Hepatocyte (in vitro differentiated cells): ENCODE results near the gene CLECL1. TPM values are rescaled to one million over a fixed set of nuclear protein-coding genes. Genes with fewer than 3 reads are reported as not detected.
A peak's percentile ranks its signal among the peaks of the same experiment; 100 is the strongest.

ENCODE experiments used
- DNase-seq: peaks from one replicate; pipeline ENCODE4 v3.0.0-alpha.2; 2016; ENCODE audit warnings: low spot score
- H2AFZ ChIP-seq: fragments of 200-600 bp; sonication (generic); 2 replicates; pipeline ENCODE4 v1.6.0; 2016; ENCODE audit warnings: antibody characterized with exemption, mild to moderate bottlenecking
- H3K27ac ChIP-seq: fragments of 200-600 bp; sonication (generic); 2 replicates; pipeline ENCODE4 v1.5.1; 2016; ENCODE audit warnings: mild to moderate bottlenecking
- H3K27me3 ChIP-seq: fragments of 200-600 bp; sonication (generic); 2 replicates; pipeline ENCODE4 v1.6.1; 2016
- H3K36me3 ChIP-seq: fragments of 200-600 bp; sonication (generic); replicated peaks from 2 replicates; pipeline ENCODE4 v1.5.1; 2016; ENCODE audit warnings: low read depth; ENCODE audit not compliant: insufficient read depth
- H3K4me1 ChIP-seq: fragments of 200-600 bp; sonication (generic); 2 replicates; pipeline ENCODE4 v1.5.1; 2016; ENCODE audit warnings: mild to moderate bottlenecking, moderate library complexity; ENCODE audit not compliant: insufficient read depth
- H3K4me2 ChIP-seq: fragments of 200-600 bp; sonication (generic); 2 replicates; pipeline ENCODE4 v1.6.0; 2016
- H3K4me3 ChIP-seq: fragments of 200-600 bp; sonication (generic); 2 replicates; pipeline ENCODE4 v1.5.1; 2016; ENCODE audit warnings: mild to moderate bottlenecking
- H3K79me2 ChIP-seq: fragments of 200-600 bp; sonication (generic); 2 replicates; pipeline ENCODE4 v1.6.0; 2017; ENCODE audit warnings: mild to moderate bottlenecking
- H3K9me2 ChIP-seq: fragments of 200-600 bp; sonication (generic); replicated peaks from 2 replicates; pipeline ENCODE4 v1.6.0; 2017; ENCODE audit warnings: mild to moderate bottlenecking; ENCODE audit not compliant: insufficient read depth
- H3K9me3 ChIP-seq: fragments of 200-600 bp; sonication (generic); 2 replicates; pipeline ENCODE4 v1.5.1; 2016; ENCODE audit warnings: low read depth, mild to moderate bottlenecking
- H4K20me1 ChIP-seq: fragments of 200-600 bp; sonication (generic); 2 replicates; pipeline ENCODE4 v1.6.0; 2016; ENCODE audit warnings: mild to moderate bottlenecking; ENCODE audit not compliant: insufficient read depth, poor library complexity, severe bottlenecking
- EZH2 ChIP-seq: fragments of 200-600 bp; sonication (generic); IDR thresholded peaks from 2 replicates; pipeline ENCODE4 v1.6.1; 2016; ENCODE audit warnings: antibody characterized with exemption, mild to moderate bottlenecking, borderline replicate concordance
- EZH2phosphoT487 ChIP-seq: fragments of 200-600 bp; sonication (generic); IDR thresholded peaks from one replicate; pipeline ENCODE4 v1.6.1; 2018; ENCODE audit warnings: antibody characterized with exemption, mild to moderate bottlenecking, low read depth, moderate library complexity; ENCODE audit not compliant: unreplicated experiment, severe bottlenecking
- WGBS: methylation state at CpG from one replicate; pipeline ENCODE4 v1.1.6; 2016; ENCODE audit warnings: low lambda C conversion rate; ENCODE audit errors: missing lambda C conversion rate; 5-methylcytosine and 5-hydroxymethylcytosine counted together
- polyA plus RNA-seq: library from polyadenylated mRNA; unstranded; fragments of >200 nt; fragmentation: Nextera tagmentation; extraction: Ambion mirVana; gene quantifications from 2 replicates; pipeline ENCODE4 v1.2.1, GENCODE V29; 2016
- total RNA-seq: library from RNA; depleted of rRNA; stranded (reverse); fragments of >200 nt; gene quantifications from 2 replicates; pipeline ENCODE4 v1.2.3, GENCODE V29; 2014
- TF ChIP-seq, protein P1 (sequence below): fragments of 200-600 bp; sonication (generic); IDR thresholded peaks from 2 replicates; pipeline ENCODE4 v1.5.1; 2016; ENCODE audit warnings: antibody characterized with exemption, mild to moderate bottlenecking; ENCODE audit not compliant: poor library complexity

Gene CLECL1
- total and polyA plus RNA-seq, 2 experiments from 2014 or later: not detected

DNA sequence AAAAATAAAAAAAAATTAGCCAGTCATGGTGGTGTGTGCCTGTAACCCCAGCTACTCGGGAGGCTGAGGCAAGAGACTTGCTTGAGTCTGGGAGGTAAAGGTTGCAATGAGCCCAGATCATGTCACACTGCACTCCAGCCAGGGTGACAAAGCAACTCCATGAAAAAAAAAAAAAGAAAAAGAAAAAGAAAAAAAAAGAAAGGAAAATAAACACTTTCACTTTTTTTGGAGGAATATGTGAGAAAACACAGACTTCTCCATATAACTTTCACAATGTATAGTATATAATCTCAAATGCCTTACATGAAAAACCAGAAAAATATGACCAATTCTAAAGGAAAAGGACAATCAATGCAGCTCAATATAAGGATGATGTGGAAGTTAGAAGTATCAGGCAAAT, 8.9 kb downstream of the CLECL1 start:
- DNase-seq: no peak
- H3K4me1 ChIP-seq: peaks cover 3% of the 10 kb centered on the region
- H3K9me3 ChIP-seq: no peaks in the 10 kb centered on the region
- WGBS: 100% methylated on average over 1 of the region's 1 CpG
- no peaks in the 10 kb centered on the region for H3K79me2 ChIP-seq
- no peaks in the 10 kb centered on the region for H3K9me2 ChIP-seq
- no peak for TF ChIP-seq EZH2phosphoT487
- TF ChIP-seq, protein P1, sequence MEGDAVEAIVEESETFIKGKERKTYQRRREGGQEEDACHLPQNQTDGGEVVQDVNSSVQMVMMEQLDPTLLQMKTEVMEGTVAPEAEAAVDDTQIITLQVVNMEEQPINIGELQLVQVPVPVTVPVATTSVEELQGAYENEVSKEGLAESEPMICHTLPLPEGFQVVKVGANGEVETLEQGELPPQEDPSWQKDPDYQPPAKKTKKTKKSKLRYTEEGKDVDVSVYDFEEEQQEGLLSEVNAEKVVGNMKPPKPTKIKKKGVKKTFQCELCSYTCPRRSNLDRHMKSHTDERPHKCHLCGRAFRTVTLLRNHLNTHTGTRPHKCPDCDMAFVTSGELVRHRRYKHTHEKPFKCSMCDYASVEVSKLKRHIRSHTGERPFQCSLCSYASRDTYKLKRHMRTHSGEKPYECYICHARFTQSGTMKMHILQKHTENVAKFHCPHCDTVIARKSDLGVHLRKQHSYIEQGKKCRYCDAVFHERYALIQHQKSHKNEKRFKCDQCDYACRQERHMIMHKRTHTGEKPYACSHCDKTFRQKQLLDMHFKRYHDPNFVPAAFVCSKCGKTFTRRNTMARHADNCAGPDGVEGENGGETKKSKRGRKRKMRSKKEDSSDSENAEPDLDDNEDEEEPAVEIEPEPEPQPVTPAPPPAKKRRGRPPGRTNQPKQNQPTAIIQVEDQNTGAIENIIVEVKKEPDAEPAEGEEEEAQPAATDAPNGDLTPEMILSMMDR: no peak
- TF ChIP-seq EZH2: no peak
- no peaks in the 10 kb centered on the region for H4K20me1 ChIP-seq
- no peak overlapping the region for H3K4me3 ChIP-seq
- H3K36me3 ChIP-seq: no peaks in the 10 kb centered on the region
- no peaks in the 10 kb centered on the region for H3K27me3 ChIP-seq
- H3K4me2 ChIP-seq: no peak overlapping the region
- no peak overlapping the region for H3K27ac ChIP-seq
- no peak overlapping the region for H2AFZ ChIP-seq

DNA sequence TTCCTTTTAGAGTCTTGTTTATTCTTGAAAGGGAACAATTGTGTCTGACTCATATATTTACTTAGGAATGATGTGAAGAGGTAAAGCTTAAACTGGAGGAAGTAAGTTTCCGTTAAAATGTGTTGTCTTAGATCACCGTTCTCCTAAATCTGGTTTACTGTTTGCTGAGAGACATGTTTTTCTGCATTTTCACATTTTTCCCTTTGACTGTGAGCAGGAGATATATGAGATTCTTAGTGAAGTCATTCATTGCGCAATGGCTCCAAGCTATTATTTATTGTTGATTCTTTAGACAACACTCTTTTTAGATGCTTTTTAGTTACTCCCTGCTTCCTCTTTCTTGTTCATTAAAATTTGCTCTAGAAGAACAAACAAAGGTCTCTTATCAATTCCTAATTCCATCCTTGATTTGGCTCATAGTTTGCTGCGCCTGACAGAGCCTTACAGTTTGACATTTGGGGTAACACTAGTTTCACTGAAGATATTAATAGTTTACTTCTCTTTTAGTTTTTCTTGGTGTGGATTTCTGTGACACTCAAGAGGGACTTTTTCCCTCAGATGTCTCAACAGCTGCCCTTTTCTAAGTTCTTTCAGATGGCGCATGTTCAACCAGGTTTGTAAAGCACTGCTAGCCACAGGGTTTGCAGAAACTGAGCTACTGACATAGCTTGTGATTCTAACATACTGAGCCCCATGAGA, 11.4 kb downstream of the CLECL1 start:
- Histone ChIP-seq H2AFZ (no peak overlapping the region), H3K9me3 (no peaks in the 10 kb centered on the region), H3K4me3 (no peak overlapping the region), H3K27me3 (no peaks in the 10 kb centered on the region), H3K79me2 (no peaks in the 10 kb centered on the region), H3K4me1 (peaks cover 3% of the 10 kb centered on the region), H3K4me2 (peak overlapping the region; percentile 24), H3K9me2 (no peaks in the 10 kb centered on the region), H4K20me1 (no peaks in the 10 kb centered on the region), H3K27ac (no peak overlapping the region), H3K36me3 (no peaks in the 10 kb centered on the region)
- TF ChIP-seq, protein P1: no peak
- TF ChIP-seq EZH2phosphoT487 (no peak), EZH2 (no peak)
- peak; percentile 21 for DNase-seq
- WGBS: 64% methylated on average over 5 of the region's 5 CpGs

DNA sequence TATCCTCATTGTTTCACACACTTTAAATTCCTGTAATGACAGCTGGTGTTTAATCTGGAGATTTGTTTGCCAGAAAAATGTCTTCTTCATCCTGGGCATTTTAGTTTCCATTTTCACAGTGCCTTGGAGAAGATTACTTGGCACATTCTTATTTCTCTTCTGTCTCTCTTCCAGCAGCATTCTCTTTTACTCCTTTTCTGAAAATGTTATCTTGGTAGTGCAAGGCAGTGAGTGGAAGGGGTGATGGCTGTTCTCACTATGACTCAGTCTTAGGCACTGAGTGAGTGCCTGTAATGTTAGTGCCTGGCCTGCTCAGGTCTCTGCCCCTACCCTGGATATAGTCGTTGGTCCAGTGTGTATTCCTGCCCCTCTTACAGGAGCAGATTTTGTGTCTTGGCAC, 13.1 kb downstream of the CLECL1 start:
- Histone ChIP-seq H3K4me3 (no peak overlapping the region), H3K79me2 (no peaks in the 10 kb centered on the region), H3K4me1 (peaks cover 3% of the 10 kb centered on the region), H3K36me3 (no peaks in the 10 kb centered on the region), H3K9me2 (no peaks in the 10 kb centered on the region), H3K4me2 (no peak overlapping the region), H3K27ac (no peak overlapping the region), H3K9me3 (no peaks in the 10 kb centered on the region), H2AFZ (no peak overlapping the region), H4K20me1 (no peaks in the 10 kb centered on the region), H3K27me3 (no peaks in the 10 kb centered on the region)
- WGBS: 82% methylated on average over 1 of the region's 1 CpG
- TF ChIP-seq, protein P1: no peak
- TF ChIP-seq EZH2 (no peak), EZH2phosphoT487 (no peak)
- DNase-seq: no peak

DNA sequence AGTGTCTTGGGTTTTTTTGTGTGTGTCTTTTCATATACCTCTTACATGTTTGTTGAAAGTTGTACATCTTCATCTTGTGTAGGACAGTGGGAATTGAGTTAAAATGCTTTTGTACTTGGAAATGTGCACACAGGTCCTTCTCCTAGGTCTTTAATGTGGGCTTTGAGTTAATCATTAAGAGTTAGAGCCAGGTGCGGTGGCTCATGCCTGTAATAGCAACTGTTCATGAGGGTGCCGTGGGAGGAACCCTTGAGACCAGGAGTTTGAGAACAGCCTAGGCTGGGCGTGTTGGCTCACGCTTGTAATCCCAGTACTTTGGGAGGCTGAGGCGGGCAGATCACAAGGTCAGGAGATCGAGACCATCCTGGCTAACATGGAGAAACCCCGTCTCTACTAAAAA, 13.9 kb downstream of the CLECL1 start:
- H3K36me3 ChIP-seq: no peaks in the 10 kb centered on the region
- H2AFZ ChIP-seq: no peak overlapping the region
- H3K9me2 ChIP-seq: no peaks in the 10 kb centered on the region
- TF ChIP-seq EZH2 (no peak), EZH2phosphoT487 (no peak)
- TF ChIP-seq, protein P1: no peak
- peak; percentile 37 for DNase-seq
- H3K27me3 ChIP-seq: no peaks in the 10 kb centered on the region
- H3K9me3 ChIP-seq: no peaks in the 10 kb centered on the region
- H3K4me2 ChIP-seq: no peak overlapping the region
- 82% methylated on average over 7 of the region's 7 CpGs for WGBS
- no peak overlapping the region for H3K27ac ChIP-seq
- H4K20me1 ChIP-seq: no peaks in the 10 kb centered on the region
- H3K79me2 ChIP-seq: no peaks in the 10 kb centered on the region
- H3K4me1 ChIP-seq: peaks cover 3% of the 10 kb centered on the region
- no peak overlapping the region for H3K4me3 ChIP-seq
